Breast epithelium (tissue), 3 donors: Measurements from ENCODE around the gene COCH.

Experiments
- POLR2A ChIP-seq: fragments of 450-650 bp; IDR thresholded peaks from one replicate; pipeline ENCODE4 v1.6.1; 2016; ENCODE audit warnings: antibody characterized with exemption, mild to moderate bottlenecking, moderate library complexity
- POLR2AphosphoS5 ChIP-seq, 3 donors: sonication (generic); formaldehyde crosslinking; IDR thresholded peaks; one replicate each; pipeline ENCODE4 v1.6.1; 2017; ENCODE audit warnings: antibody characterized with exemption in 3 of 3
- TF ChIP-seq, protein P1 (sequence below), 3 donors: fragments of 450-650 bp; IDR thresholded peaks; one replicate each; pipeline ENCODE4 v1.5.1; 2016 to 2017; ENCODE audit warnings: antibody characterized with exemption in 3 of 3, mild to moderate bottlenecking in 3 of 3, moderate library complexity in 3 of 3

- TF ChIP-seq, protein P1, sequence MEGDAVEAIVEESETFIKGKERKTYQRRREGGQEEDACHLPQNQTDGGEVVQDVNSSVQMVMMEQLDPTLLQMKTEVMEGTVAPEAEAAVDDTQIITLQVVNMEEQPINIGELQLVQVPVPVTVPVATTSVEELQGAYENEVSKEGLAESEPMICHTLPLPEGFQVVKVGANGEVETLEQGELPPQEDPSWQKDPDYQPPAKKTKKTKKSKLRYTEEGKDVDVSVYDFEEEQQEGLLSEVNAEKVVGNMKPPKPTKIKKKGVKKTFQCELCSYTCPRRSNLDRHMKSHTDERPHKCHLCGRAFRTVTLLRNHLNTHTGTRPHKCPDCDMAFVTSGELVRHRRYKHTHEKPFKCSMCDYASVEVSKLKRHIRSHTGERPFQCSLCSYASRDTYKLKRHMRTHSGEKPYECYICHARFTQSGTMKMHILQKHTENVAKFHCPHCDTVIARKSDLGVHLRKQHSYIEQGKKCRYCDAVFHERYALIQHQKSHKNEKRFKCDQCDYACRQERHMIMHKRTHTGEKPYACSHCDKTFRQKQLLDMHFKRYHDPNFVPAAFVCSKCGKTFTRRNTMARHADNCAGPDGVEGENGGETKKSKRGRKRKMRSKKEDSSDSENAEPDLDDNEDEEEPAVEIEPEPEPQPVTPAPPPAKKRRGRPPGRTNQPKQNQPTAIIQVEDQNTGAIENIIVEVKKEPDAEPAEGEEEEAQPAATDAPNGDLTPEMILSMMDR (IDR thresholded peaks at IDR 0.05), result no peak
- TF ChIP-seq POLR2AphosphoS5 (IDR thresholded peaks at IDR 0.05) (no peak), POLR2A (no peak)
Observed at GRCh38 chr14:30925254-30925653, 50.9 kb downstream of the COCH start.
